Transverse colon (tissue), 4 donors: ENCODE results near the gene RIN3. TPM values are rescaled to one million over a fixed set of nuclear protein-coding genes. Genes with fewer than 3 reads are reported as not detected.

Experiments used
- DNase-seq: peaks from one replicate; pipeline ENCODE4 v3.0.0-alpha.2; 2019
- H3K27ac ChIP-seq, 4 donors: fragments of 200-600 bp; sonication (generic); 2 replicates each; pipeline ENCODE4 v1.5.1; 2016 to 2018; ENCODE audit warnings: inconsistent platforms in 4 of 4
- H3K27me3 ChIP-seq: fragments of 200-600 bp; sonication (generic); 2 replicates; pipeline ENCODE4 v1.5.1; 2017; ENCODE audit warnings: inconsistent platforms
- H3K36me3 ChIP-seq, 4 donors: fragments of 200-600 bp; sonication (generic); 2 replicates each; pipeline ENCODE4 v1.5.1; 2017 to 2019; ENCODE audit warnings: inconsistent platforms in 4 of 4
- H3K4me1 ChIP-seq, 4 donors: fragments of 200-600 bp; sonication (generic); 2 replicates each; pipeline ENCODE4 v1.5.1; 2017 to 2020; ENCODE audit warnings: inconsistent platforms in 4 of 4
- H3K4me3 ChIP-seq, 4 donors: fragments of 200-600 bp; sonication (generic); 1 replicate in 1 of 4; 2 replicates in 3 of 4; pipeline versions ENCODE4 v1.5.1 to v1.6.1; 2017 to 2019; ENCODE audit warnings: inconsistent platforms in 4 of 4
- H3K9me3 ChIP-seq, 2 donors: fragments of 200-600 bp; sonication (generic); 2 replicates each; pipeline ENCODE4 v1.5.1; 2017 to 2019; ENCODE audit warnings: inconsistent platforms in 2 of 2
- EP300 ChIP-seq: sonication (generic); formaldehyde crosslinking; IDR thresholded peaks from one replicate; pipeline ENCODE4 v1.6.1; 2017; ENCODE audit warnings: antibody characterized with exemption, low read depth
- POLR2A ChIP-seq: fragments of 450-650 bp; IDR thresholded peaks from one replicate; pipeline ENCODE4 v1.6.1; 2016; ENCODE audit warnings: antibody characterized with exemption, mild to moderate bottlenecking, moderate library complexity
- POLR2AphosphoS5 ChIP-seq, 3 donors: sonication (generic); formaldehyde crosslinking; IDR thresholded peaks; one replicate each; pipeline ENCODE4 v1.6.1; 2016; ENCODE audit warnings: antibody characterized with exemption in 3 of 3
- WGBS, 2 donors: methylation state at CpG; one replicate each; pipeline ENCODE4 v1.1.5; 2018; ENCODE audit warnings: low coverage in 1 of 2; 5-methylcytosine and 5-hydroxymethylcytosine counted together
- in situ Hi-C, 4 donors: fragments of 200-750 bp; cut with MboI; loops; one replicate each; pipeline versions ENCODE4 v1.15.0 to v1.15.1; 2017; ENCODE audit warnings: low sequenced_read_pairs in 3 of 4, low pct_ligation_motif_present in 1 of 4, low pct_unique_long_range_greater_than_20kb in 1 of 4
- intact Hi-C: fragments of 100-400 bp; cut with DNase I; formaldehyde crosslinking; loops from one replicate; pipeline ENCODE4 v1.15.1; 2023; ENCODE audit warnings: low total_unique reads
- total RNA-seq, 4 donors: library from RNA; depleted of rRNA; stranded (reverse); fragments of >200 nt; gene quantifications; one replicate each; pipeline ENCODE4 v1.1.0, GENCODE V29; 2016
- TF ChIP-seq, protein P1 (sequence below), 5 experiments: fragments of 200-600 bp in 3 of 5; fragments of 450-650 bp in 2 of 5; sonication (generic) in 3 of 5; IDR thresholded peaks; 1 replicate in 2 of 5; 2 replicates in 3 of 5; pipeline ENCODE4 v1.5.1; 2016 to 2017; ENCODE audit warnings: antibody characterized with exemption in 5 of 5, inconsistent platforms in 3 of 5, mild to moderate bottlenecking in 2 of 5, moderate library complexity in 1 of 5

RIN3 gene
- total RNA-seq, 4 donors from 2014 or later, result 16.2 to 24.3 (median 20.7) TPM

DNA sequence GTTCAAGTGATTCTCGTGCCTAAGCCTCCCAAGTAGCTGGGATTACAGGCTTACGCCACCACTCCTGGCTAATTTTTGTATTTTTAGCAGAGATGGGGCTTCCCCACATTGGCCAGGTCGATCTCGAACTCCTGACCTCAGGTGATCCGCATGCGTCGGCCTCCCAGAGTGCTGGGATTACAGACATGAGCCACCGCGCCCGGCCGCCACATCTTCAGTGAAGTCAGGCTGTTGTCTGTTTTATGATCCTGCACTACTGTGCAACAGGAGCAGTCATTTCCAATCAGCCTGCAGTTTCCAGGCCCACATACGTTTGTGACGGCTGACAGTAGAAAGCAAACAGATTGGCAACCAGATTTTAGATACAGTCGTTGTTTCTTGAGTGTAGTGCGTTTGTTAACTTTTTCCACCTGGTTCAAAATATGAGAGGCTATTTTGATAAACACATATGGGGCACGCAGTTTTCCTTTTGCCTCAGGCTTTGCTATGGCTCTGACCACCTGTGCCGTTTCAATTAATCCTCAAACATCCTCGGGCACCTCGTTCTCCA is 160.1 kb downstream of the RIN3 start:
- H3K27me3 ChIP-seq, result no peaks in the 10 kb centered on the region
- no peaks in the 10 kb centered on the region for H3K9me3 ChIP-seq
- in situ Hi-C loops, result no loop called here
- H3K4me3 ChIP-seq, result no peak overlapping the region
- H3K4me1 ChIP-seq, result no peaks in the 10 kb centered on the region
- no peak overlapping the region for H3K27ac ChIP-seq
- DNase-seq, result no peak
- intact Hi-C loops, result no loop called here
- 70 to 82% methylated on average over 4 to 19 of the region's 19 CpGs for WGBS, 2 donors
- H3K36me3 ChIP-seq, result peaks cover 0 to under 1% (median 0%) of the 10 kb centered on the region in 4 donors
- TF ChIP-seq POLR2A (no peak), EP300 (no peak), POLR2AphosphoS5 (IDR thresholded peaks at IDR 0.05) (no peak)
- TF ChIP-seq, protein P1, sequence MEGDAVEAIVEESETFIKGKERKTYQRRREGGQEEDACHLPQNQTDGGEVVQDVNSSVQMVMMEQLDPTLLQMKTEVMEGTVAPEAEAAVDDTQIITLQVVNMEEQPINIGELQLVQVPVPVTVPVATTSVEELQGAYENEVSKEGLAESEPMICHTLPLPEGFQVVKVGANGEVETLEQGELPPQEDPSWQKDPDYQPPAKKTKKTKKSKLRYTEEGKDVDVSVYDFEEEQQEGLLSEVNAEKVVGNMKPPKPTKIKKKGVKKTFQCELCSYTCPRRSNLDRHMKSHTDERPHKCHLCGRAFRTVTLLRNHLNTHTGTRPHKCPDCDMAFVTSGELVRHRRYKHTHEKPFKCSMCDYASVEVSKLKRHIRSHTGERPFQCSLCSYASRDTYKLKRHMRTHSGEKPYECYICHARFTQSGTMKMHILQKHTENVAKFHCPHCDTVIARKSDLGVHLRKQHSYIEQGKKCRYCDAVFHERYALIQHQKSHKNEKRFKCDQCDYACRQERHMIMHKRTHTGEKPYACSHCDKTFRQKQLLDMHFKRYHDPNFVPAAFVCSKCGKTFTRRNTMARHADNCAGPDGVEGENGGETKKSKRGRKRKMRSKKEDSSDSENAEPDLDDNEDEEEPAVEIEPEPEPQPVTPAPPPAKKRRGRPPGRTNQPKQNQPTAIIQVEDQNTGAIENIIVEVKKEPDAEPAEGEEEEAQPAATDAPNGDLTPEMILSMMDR (IDR thresholded peaks at IDR 0.05), result no peak

DNA sequence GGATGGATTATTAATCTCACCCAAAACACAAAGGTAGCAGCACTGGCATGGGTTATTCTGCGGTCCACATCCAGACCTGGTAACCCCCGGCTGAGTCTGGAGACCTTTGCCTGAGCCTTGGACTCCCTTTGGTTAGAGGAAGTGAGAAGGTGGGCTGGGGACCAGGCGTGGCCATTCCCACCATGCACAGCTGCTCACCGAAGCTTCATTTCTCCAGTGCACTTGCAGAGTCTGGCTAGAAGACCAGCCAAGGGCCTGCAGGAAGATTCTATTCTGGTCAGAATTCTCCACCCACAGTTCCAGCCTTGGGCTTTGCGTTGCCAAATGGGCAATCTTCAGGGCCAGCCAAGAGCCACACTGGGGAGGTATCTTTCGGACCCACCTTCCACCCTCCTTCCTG is 161.8 kb downstream of the RIN3 start:
- Histone ChIP-seq H3K36me3 (no peaks in the 10 kb centered on the region), H3K4me3 (no peak overlapping the region), H3K9me3 (no peaks in the 10 kb centered on the region), H3K4me1 (no peaks in the 10 kb centered on the region), H3K27me3 (no peaks in the 10 kb centered on the region), H3K27ac (no peak overlapping the region)
- TF ChIP-seq, protein P1 (IDR thresholded peaks at IDR 0.05), result no peak
- TF ChIP-seq POLR2AphosphoS5 (IDR thresholded peaks at IDR 0.05), result no peak
- TF ChIP-seq EP300, result no peak
- TF ChIP-seq POLR2A, result no peak
- 87 to 90% methylated on average over 2 to 6 of the region's 6 CpGs for WGBS, 2 donors
- intact Hi-C loops (no loop called here), in situ Hi-C loops (loop anchor here (25.0 kb wide), 2 partner anchors 112 to 538 kb away; partner anchors contain the start of gene GOLGA5 (in 1 of the 4))
- no peak for DNase-seq

DNA sequence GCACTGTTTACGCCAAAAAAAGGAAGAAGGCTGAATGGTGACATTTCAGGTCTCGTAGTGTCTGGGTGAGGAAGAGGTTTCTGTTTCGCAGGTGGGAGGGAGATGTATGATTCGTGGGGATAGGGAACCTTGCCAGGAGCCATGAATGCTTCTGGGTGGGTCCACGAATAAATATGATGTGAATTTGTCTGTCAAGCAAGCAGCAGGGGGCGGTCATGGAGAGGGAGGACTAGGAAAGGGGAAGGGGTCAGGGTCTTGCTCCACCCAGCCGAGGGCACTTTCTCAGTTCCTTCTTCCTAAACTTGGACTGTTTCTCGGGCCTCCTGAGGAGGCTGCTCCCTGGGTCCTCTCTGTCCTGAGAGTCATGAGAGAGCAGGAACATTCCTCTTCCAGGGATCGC is 162.4 kb downstream of the RIN3 start:
- H3K27ac ChIP-seq, result no peak overlapping the region
- no peaks in the 10 kb centered on the region for H3K27me3 ChIP-seq
- H3K36me3 ChIP-seq, result no peaks in the 10 kb centered on the region
- TF ChIP-seq POLR2A (no peak), POLR2AphosphoS5 (IDR thresholded peaks at IDR 0.05) (no peak), EP300 (no peak)
- TF ChIP-seq, protein P1 (IDR thresholded peaks at IDR 0.05), result no peak
- H3K4me1 ChIP-seq, result peaks cover 0 to 4% (median 2%) of the 10 kb centered on the region in 4 donors
- 47 to 60% methylated on average over 8 to 9 of the region's 9 CpGs for WGBS, 2 donors
- in situ Hi-C loops (loop anchor here (25.0 kb wide), 2 partner anchors 111 to 539 kb away; partner anchors contain the start of gene GOLGA5 (in 1 of the 4)), intact Hi-C loops (no loop called here)
- no peak overlapping the region for H3K4me3 ChIP-seq
- no peaks in the 10 kb centered on the region for H3K9me3 ChIP-seq
- peak; percentile 29 for DNase-seq

DNA sequence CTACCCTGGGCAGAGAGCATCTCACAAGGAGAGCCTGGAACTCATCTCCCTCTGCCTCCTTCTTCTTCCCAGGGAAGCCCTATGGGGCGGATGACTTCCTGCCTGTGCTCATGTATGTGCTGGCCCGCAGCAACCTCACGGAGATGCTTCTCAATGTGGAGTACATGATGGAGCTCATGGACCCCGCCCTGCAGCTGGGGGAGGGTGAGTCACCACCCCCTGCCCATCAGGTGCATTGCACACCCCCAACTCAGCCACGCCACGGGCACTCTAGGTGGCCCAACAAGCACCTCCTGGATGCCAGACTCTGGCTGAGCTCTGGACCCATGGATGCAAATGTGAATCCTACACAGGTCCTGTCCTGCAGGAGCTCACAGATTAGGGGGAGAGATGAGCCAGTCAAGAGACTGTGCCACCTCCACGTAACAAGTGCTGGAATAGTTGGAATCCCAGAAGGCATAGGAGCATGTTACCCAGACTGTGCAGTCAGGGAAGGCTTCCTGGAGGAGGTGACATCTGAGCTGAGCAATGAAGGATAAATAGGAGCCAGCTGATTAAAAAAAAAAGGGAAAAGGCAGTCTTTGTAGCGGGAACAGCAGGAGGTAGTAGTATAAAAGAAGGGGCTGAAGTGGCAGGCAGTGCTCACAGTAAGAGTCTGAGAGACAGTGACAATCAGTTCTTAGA is 163.0 kb downstream of the RIN3 start:
- Histone ChIP-seq H3K27ac (no peak overlapping the region), H3K9me3 (no peaks in the 10 kb centered on the region), H3K36me3 (no peaks in the 10 kb centered on the region), H3K4me3 (no peak overlapping the region), H3K4me1 (peaks cover 0 to 10% (median 2%) of the 10 kb centered on the region in 4 donors), H3K27me3 (no peaks in the 10 kb centered on the region)
- intact Hi-C loops, result no loop called here
- in situ Hi-C loops, result loop anchor here (25.0 kb wide), 2 partner anchors 111 to 539 kb away; partner anchors contain the start of gene GOLGA5 (in 1 of the 4)
- WGBS, 2 donors, result 83 to 100% methylated on average over 1 to 8 of the region's 8 CpGs
- TF ChIP-seq POLR2A (no peak), POLR2AphosphoS5 (IDR thresholded peaks at IDR 0.05) (no peak), EP300 (no peak)
- TF ChIP-seq, protein P1 (IDR thresholded peaks at IDR 0.05), result no peak
- no peak for DNase-seq
